ENCODE data around the gene KLHDC10.
"Not testable (repeated sequence)": the region's sequence is repeated elsewhere in the genome, so short reads cannot be mapped to it uniquely, and the experiment has no call there.

KLHDC10 gene

DNA sequence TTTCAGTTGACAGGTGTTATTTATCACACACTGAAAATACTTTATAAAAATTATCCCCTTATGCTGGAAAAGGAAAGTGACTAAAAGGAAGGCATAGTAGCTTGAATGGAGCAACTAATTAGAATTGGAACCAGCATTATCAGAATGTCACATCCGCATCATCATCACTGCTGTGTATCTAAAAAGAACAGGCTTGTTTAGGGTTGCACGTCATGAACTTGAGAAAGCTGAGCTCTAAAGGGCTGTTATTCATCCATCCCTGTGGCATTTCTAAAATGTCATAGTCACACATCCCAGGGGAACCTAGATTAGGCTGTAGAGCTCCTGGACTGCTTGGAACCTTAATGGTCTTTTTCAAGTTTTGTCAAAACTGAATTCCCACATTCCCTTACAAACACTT is 54.4 kb downstream of the KLHDC10 start:
- Histone ChIP-seq H2BK120ac (ENCODE audit: low read depth, low read length) (no peak overlapping the region), H3K18ac (ENCODE audit: low read length) (no peak overlapping the region), H4K5ac (ENCODE audit: low read length) (no peak overlapping the region), H3K36me3 (ENCODE audit: control insufficient read depth, insufficient read depth, low read length) (peaks cover 5% of the 10 kb centered on the region), H3K4ac (ENCODE audit: low read depth, low read length) (no peak overlapping the region), H3K56ac (ENCODE audit: low read length) (no peak overlapping the region), H3K4me3 (ENCODE audit: low read length) (no peak overlapping the region), H3K27ac (ENCODE audit: low read depth, low read length) (no peak overlapping the region), H2BK5ac (ENCODE audit: low read length) (no peak overlapping the region), H3K9ac (ENCODE audit: low read length) (no peak overlapping the region), H2BK15ac (replicated peaks; ENCODE audit: low read depth) (no peak overlapping the region), H3K23ac (ENCODE audit: low read length) (no peak overlapping the region), H3K79me1 (ENCODE audit: low read length) (no peaks in the 10 kb centered on the region), H3K27me3 (ENCODE audit: insufficient read depth, low read length, poor library complexity) (no peaks in the 10 kb centered on the region), H4K8ac (ENCODE audit: low read depth, low read length) (no peak overlapping the region), H3K4me1 (ENCODE audit: control insufficient read depth, low read depth, low read length) (no peaks in the 10 kb centered on the region), H3K4me2 (ENCODE audit: low read length) (no peak overlapping the region), H2AK5ac (ENCODE audit: low read length) (no peak overlapping the region), H3K79me2 (ENCODE audit: control insufficient read depth, insufficient read depth, low read length) (no peaks in the 10 kb centered on the region)
- DNase-seq = no peak
- WGBS (ENCODE audit: extremely low coverage, insufficient coverage, low lambda C conversion rate) = no CpG with 5 or more reads among the region's 2 CpGs

DNA sequence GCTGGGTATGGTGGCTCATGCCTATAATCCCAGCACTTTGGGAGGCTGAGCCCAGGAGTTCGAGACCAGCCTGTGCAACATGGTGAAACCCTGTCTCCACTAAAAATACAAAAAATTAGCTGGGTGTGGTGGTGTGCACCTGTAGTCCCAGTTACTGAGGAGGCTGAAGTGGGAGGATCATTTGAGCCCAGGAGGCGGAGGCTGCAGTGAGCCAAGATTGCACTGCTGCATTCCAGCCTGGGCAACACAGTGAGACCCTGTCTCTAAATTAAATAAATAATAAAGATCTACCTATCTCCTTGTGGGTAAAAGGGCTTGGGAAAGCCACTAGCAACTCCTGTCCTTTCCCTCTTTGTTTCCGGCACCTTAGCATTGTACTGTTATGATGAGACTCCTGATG is 56.5 kb downstream of the KLHDC10 start:
- not testable (repeated sequence) for H3K27me3 ChIP-seq (ENCODE audit: insufficient read depth, low read length, poor library complexity); H2AK5ac ChIP-seq (ENCODE audit: low read length); H2BK120ac ChIP-seq (ENCODE audit: low read depth, low read length); H3K18ac ChIP-seq (ENCODE audit: low read length); H2BK5ac ChIP-seq (ENCODE audit: low read length); H3K4me3 ChIP-seq (ENCODE audit: low read length); H3K56ac ChIP-seq (ENCODE audit: low read length); H4K8ac ChIP-seq (ENCODE audit: low read depth, low read length); H4K5ac ChIP-seq (ENCODE audit: low read length); H3K36me3 ChIP-seq (ENCODE audit: control insufficient read depth, insufficient read depth, low read length); H3K4me1 ChIP-seq (ENCODE audit: control insufficient read depth, low read depth, low read length); H3K4me2 ChIP-seq (ENCODE audit: low read length); DNase-seq; H3K4ac ChIP-seq (ENCODE audit: low read depth, low read length); H3K79me2 ChIP-seq (ENCODE audit: control insufficient read depth, insufficient read depth, low read length); H3K9ac ChIP-seq (ENCODE audit: low read length); H3K27ac ChIP-seq (ENCODE audit: low read depth, low read length); H3K79me1 ChIP-seq (ENCODE audit: low read length); H3K23ac ChIP-seq (ENCODE audit: low read length); H2BK15ac ChIP-seq (replicated peaks; ENCODE audit: low read depth)
- WGBS (ENCODE audit: extremely low coverage, insufficient coverage, low lambda C conversion rate) = no CpG with 5 or more reads among the region's 3 CpGs

DNA sequence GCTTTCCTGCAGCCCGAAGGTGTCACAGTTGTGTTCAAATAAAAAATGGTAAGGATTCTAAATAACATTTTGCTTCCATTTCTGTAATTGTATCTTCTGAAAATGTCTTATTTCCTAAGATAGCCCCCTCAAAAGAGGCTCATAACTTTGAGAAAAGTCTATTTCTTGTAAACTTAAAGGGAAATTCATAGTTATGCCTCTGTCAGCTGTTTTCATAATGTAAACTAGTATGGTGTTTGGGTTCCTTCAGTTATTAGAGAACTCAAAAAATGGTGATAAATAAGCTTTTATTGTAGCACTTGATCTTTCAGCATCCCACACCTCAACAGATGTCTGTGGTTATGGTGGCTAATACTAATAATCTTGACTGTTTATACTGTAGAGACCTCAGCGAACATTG is 57.1 kb downstream of the KLHDC10 start:
- H4K8ac ChIP-seq (ENCODE audit: low read depth, low read length) = no peak overlapping the region
- H3K79me1 ChIP-seq (ENCODE audit: low read length) = no peaks in the 10 kb centered on the region
- H3K9ac ChIP-seq (ENCODE audit: low read length) = no peak overlapping the region
- no peak overlapping the region for H4K5ac ChIP-seq (ENCODE audit: low read length)
- H3K79me2 ChIP-seq (ENCODE audit: control insufficient read depth, insufficient read depth, low read length) = no peaks in the 10 kb centered on the region
- H3K27me3 ChIP-seq (ENCODE audit: insufficient read depth, low read length, poor library complexity) = no peaks in the 10 kb centered on the region
- no peak overlapping the region for H2AK5ac ChIP-seq (ENCODE audit: low read length)
- H3K4me2 ChIP-seq (ENCODE audit: low read length) = no peak overlapping the region
- no peak overlapping the region for H3K56ac ChIP-seq (ENCODE audit: low read length)
- no peak overlapping the region for H3K23ac ChIP-seq (ENCODE audit: low read length)
- H2BK15ac ChIP-seq (replicated peaks; ENCODE audit: low read depth) = no peak overlapping the region
- H3K36me3 ChIP-seq (ENCODE audit: control insufficient read depth, insufficient read depth, low read length) = peaks cover 7% of the 10 kb centered on the region
- H2BK5ac ChIP-seq (ENCODE audit: low read length) = no peak overlapping the region
- H2BK120ac ChIP-seq (ENCODE audit: low read depth, low read length) = no peak overlapping the region
- no peak overlapping the region for H3K27ac ChIP-seq (ENCODE audit: low read depth, low read length)
- no peak overlapping the region for H3K18ac ChIP-seq (ENCODE audit: low read length)
- DNase-seq = no peak
- no peak overlapping the region for H3K4ac ChIP-seq (ENCODE audit: low read depth, low read length)
- WGBS (ENCODE audit: extremely low coverage, insufficient coverage, low lambda C conversion rate) = no CpG with 5 or more reads among the region's 2 CpGs
- no peak overlapping the region for H3K4me3 ChIP-seq (ENCODE audit: low read length)
- no peaks in the 10 kb centered on the region for H3K4me1 ChIP-seq (ENCODE audit: control insufficient read depth, low read depth, low read length)

DNA sequence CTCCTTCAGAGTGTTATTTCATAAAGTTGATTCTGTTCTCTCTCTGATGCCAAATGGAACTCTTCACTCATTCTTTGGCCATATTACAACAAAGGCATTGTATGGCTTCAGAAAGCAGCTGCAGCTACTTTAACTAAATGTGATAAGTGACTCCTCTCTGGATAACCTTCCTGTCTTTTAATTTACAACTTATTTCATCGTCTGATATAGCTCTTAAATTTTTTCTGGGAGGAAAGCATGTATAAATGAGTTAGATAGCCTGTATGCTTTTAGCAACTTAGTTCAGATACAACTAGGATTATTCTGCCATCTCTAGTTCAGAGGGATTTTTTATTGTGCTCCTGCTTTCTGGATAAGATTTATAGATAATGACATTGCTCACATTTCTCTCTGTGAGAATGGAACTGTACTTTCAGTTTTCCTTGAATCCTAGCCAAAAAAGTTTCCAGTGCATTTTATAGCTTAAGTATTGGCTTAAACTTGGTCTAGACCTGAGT is 57.5 kb downstream of the KLHDC10 start:
- Histone ChIP-seq H3K4me2 (ENCODE audit: low read length) (no peak overlapping the region), H2BK120ac (ENCODE audit: low read depth, low read length) (no peak overlapping the region), H3K36me3 (ENCODE audit: control insufficient read depth, insufficient read depth, low read length) (peaks cover 4% of the 10 kb centered on the region), H3K56ac (ENCODE audit: low read length) (no peak overlapping the region), H3K79me1 (ENCODE audit: low read length) (no peaks in the 10 kb centered on the region), H4K5ac (ENCODE audit: low read length) (no peak overlapping the region), H3K4ac (ENCODE audit: low read depth, low read length) (no peak overlapping the region), H3K4me3 (ENCODE audit: low read length) (no peak overlapping the region), H3K23ac (ENCODE audit: low read length) (no peak overlapping the region), H2BK5ac (ENCODE audit: low read length) (no peak overlapping the region), H3K4me1 (ENCODE audit: control insufficient read depth, low read depth, low read length) (no peaks in the 10 kb centered on the region), H3K79me2 (ENCODE audit: control insufficient read depth, insufficient read depth, low read length) (no peaks in the 10 kb centered on the region), H3K27ac (ENCODE audit: low read depth, low read length) (no peak overlapping the region), H3K9ac (ENCODE audit: low read length) (no peak overlapping the region), H2BK15ac (replicated peaks; ENCODE audit: low read depth) (no peak overlapping the region), H3K18ac (ENCODE audit: low read length) (no peak overlapping the region), H4K8ac (ENCODE audit: low read depth, low read length) (no peak overlapping the region), H2AK5ac (ENCODE audit: low read length) (no peak overlapping the region), H3K27me3 (ENCODE audit: insufficient read depth, low read length, poor library complexity) (no peaks in the 10 kb centered on the region)
- no CpG with 5 or more reads among the region's 1 CpG for WGBS (ENCODE audit: extremely low coverage, insufficient coverage, low lambda C conversion rate)
- no peak for DNase-seq

DNA sequence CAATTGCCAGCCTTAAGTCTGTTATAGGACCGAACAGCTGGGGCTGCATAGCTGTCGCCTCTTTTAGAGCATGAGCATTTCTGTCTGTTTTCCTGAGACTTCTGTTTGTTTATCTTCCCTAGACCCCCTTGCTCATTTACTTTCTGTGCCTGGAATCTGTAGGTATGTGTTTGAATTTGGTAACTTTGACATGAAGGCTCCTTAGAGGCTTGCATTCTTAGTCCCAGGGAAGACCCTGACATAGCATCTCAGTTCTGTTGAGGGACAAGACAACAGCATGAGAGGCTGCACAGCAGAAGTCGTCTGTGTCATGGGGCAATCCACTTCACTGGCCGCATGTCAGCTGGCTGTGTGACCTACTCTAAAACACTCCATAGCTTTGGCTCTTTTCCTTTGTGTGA is 58.7 kb downstream of the KLHDC10 start:
- H4K8ac ChIP-seq (ENCODE audit: low read depth, low read length) = no peak overlapping the region
- WGBS (ENCODE audit: extremely low coverage, insufficient coverage, low lambda C conversion rate) = no CpG with 5 or more reads among the region's 4 CpGs
- no peak overlapping the region for H3K9ac ChIP-seq (ENCODE audit: low read length)
- H3K4me2 ChIP-seq (ENCODE audit: low read length) = no peak overlapping the region
- no peak overlapping the region for H2BK15ac ChIP-seq (replicated peaks; ENCODE audit: low read depth)
- H3K4me3 ChIP-seq (ENCODE audit: low read length) = no peak overlapping the region
- H4K5ac ChIP-seq (ENCODE audit: low read length) = no peak overlapping the region
- no peak overlapping the region for H2BK5ac ChIP-seq (ENCODE audit: low read length)
- H3K27me3 ChIP-seq (ENCODE audit: insufficient read depth, low read length, poor library complexity) = no peaks in the 10 kb centered on the region
- no peak overlapping the region for H3K23ac ChIP-seq (ENCODE audit: low read length)
- H3K18ac ChIP-seq (ENCODE audit: low read length) = no peak overlapping the region
- no peaks in the 10 kb centered on the region for H3K79me2 ChIP-seq (ENCODE audit: control insufficient read depth, insufficient read depth, low read length)
- no peak overlapping the region for H3K27ac ChIP-seq (ENCODE audit: low read depth, low read length)
- no peak overlapping the region for H3K4ac ChIP-seq (ENCODE audit: low read depth, low read length)
- no peaks in the 10 kb centered on the region for H3K4me1 ChIP-seq (ENCODE audit: control insufficient read depth, low read depth, low read length)
- H2BK120ac ChIP-seq (ENCODE audit: low read depth, low read length) = no peak overlapping the region
- no peak overlapping the region for H3K56ac ChIP-seq (ENCODE audit: low read length)
- H3K36me3 ChIP-seq (ENCODE audit: control insufficient read depth, insufficient read depth, low read length) = peaks cover 4% of the 10 kb centered on the region
- no peak overlapping the region for H2AK5ac ChIP-seq (ENCODE audit: low read length)
- no peak for DNase-seq
- H3K79me1 ChIP-seq (ENCODE audit: low read length) = no peaks in the 10 kb centered on the region

DNA sequence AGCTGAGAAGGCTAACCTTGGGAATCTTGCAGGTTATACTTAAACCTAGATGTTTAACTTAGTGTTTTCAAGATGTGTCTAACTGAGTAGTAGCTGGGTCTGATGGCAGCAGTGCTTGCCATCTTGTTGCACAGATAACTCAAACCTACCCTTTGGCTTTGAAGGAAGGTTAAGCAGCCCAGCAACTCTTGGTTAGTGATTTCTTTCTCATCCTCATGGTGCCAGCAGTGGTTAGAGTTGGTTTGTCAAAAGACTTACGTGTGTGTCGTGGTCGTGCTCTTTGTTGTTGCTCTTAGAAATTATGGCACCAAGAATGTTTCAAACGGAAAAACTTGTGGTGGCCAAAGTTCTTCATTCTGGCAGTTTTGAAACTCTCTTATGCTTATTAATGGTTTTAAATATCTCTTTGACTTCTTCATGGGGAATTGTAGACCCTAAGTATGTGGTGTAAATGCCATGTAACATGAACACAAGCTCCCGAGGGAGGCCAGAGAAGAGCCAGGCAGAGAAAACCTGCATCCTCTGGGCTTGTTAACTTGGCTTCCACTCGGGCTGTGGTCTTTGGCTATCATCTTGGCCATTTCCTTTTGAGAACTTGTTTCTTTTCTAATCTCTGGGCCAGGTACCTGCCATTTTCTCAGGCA is 61.0 kb downstream of the KLHDC10 start:
- Histone ChIP-seq H2BK15ac (replicated peaks; ENCODE audit: low read depth) (no peak overlapping the region), H3K79me1 (ENCODE audit: low read length) (no peaks in the 10 kb centered on the region), H3K36me3 (ENCODE audit: control insufficient read depth, insufficient read depth, low read length) (peaks cover 4% of the 10 kb centered on the region), H2AK5ac (ENCODE audit: low read length) (no peak overlapping the region), H3K27ac (ENCODE audit: low read depth, low read length) (no peak overlapping the region), H3K4me1 (ENCODE audit: control insufficient read depth, low read depth, low read length) (no peaks in the 10 kb centered on the region), H3K56ac (ENCODE audit: low read length) (no peak overlapping the region), H2BK5ac (ENCODE audit: low read length) (no peak overlapping the region), H3K9ac (ENCODE audit: low read length) (no peak overlapping the region), H3K27me3 (ENCODE audit: insufficient read depth, low read length, poor library complexity) (no peaks in the 10 kb centered on the region), H4K8ac (ENCODE audit: low read depth, low read length) (no peak overlapping the region), H3K4me3 (ENCODE audit: low read length) (no peak overlapping the region), H3K18ac (ENCODE audit: low read length) (no peak overlapping the region), H2BK120ac (ENCODE audit: low read depth, low read length) (no peak overlapping the region), H3K4ac (ENCODE audit: low read depth, low read length) (no peak overlapping the region), H3K79me2 (ENCODE audit: control insufficient read depth, insufficient read depth, low read length) (no peaks in the 10 kb centered on the region), H3K23ac (ENCODE audit: low read length) (no peak overlapping the region), H3K4me2 (ENCODE audit: low read length) (no peak overlapping the region), H4K5ac (ENCODE audit: low read length) (no peak overlapping the region)
- no CpG with 5 or more reads among the region's 6 CpGs for WGBS (ENCODE audit: extremely low coverage, insufficient coverage, low lambda C conversion rate)
- no peak for DNase-seq
